ENCODE results near the gene EIF3K.

EIF3K gene

DNA sequence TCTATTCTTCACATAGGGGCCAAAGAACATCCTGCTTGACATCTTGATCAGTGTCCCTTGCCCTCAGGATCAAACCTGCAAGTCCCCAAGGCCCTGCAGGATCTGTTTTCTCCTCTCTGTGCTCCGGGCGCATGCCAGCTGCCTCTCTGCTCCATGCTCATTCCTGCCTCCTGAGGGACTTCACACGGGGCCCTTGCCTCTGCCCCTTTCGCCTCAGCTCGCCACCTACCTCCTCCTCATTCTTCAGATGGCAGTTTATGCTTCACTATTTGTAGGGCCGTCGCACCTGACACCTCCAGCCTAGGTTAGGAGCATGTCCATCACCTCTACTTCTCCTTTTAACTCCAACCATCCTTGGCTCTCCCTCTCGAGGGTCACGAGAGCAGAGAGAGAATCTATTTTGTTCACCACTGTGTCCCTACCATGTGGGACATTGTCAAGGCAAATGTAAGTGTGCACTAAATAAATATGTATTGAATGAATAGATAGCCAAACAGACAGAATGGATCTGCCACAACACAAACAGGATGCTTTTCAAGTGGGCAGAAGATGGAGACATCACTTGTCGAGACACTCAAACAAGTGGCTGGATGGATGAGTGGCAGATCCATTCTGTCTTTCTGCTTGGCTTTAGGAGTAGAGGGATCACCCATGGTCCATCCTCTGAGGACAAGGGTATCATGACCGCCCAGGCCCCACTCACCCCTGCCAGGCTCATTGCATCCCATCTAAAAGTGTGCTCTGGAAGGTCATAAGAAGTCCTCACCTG is 58.1 kb downstream of the EIF3K start:
- no peak overlapping the region for H3K4me3 ChIP-seq (ENCODE audit: extremely low read depth, insufficient read depth, low read length, poor library complexity, severe bottlenecking)
- WGBS, 2 experiments (ENCODE audit: insufficient coverage in 2 of 2) = 88 to 93% methylated on average over 8 of the region's 11 CpGs
- peaks cover 68% of the 10 kb centered on the region for H3K4me1 ChIP-seq (ENCODE audit: control insufficient read depth, insufficient read depth, low read length, poor library complexity, severe bottlenecking)
- H3K27ac ChIP-seq (ENCODE audit: low read depth, low read length, severe bottlenecking) = peak overlapping the region; percentile 79
- peaks cover 73% of the 10 kb centered on the region for H3K36me3 ChIP-seq (ENCODE audit: control insufficient read depth, insufficient read depth, low read length)
- no peaks in the 10 kb centered on the region for H3K9me3 ChIP-seq (ENCODE audit: control insufficient read depth, low read length)

DNA sequence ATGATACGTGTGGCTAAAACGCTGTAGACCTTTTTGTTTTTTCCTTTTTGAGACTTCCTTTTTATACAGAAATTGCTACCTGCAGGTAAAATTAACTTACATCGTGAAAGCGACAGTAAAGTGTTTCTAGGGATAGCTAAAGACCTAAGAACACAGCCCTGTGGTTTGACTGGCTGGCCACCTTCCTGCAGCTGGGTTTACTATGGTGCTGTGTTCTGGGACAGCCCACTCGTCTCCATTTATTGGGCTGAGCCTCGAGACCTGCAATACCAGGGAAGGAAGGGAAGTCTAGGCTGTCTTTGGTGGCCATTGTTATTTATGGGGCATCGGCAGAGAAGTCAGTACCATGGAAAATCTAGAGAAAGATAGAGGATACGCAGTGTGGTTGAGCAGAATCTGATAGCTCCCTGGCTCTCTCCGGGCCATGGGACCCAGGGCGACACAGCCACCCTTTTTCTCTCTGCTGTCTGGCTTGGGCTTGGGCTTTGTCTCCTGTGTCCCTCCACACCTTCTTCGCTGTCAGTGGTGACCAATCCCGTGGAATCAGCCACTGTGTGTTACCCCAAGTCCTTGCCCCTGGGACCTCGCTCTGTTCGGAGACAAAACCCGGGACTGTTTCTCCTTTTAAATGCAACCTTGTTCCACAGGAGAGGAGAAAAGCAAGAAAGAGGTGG is 59.4 kb downstream of the EIF3K start:
- Histone ChIP-seq H3K4me3 (ENCODE audit: extremely low read depth, insufficient read depth, low read length, poor library complexity, severe bottlenecking) (no peak overlapping the region), H3K36me3 (ENCODE audit: control insufficient read depth, insufficient read depth, low read length) (peaks cover 73% of the 10 kb centered on the region), H3K9me3 (ENCODE audit: control insufficient read depth, low read length) (no peaks in the 10 kb centered on the region), H3K27ac (ENCODE audit: low read depth, low read length, severe bottlenecking) (peak overlapping the region; percentile 23), H3K4me1 (ENCODE audit: control insufficient read depth, insufficient read depth, low read length, poor library complexity, severe bottlenecking) (peaks cover 74% of the 10 kb centered on the region)
- WGBS, 2 experiments (ENCODE audit: insufficient coverage in 2 of 2) = 93 to 96% methylated on average over 10 to 11 of the region's 15 CpGs

- Histone ChIP-seq H3K4me3 (ENCODE audit: extremely low read depth, insufficient read depth, low read length, poor library complexity, severe bottlenecking) (no peak overlapping the region), H3K27ac (ENCODE audit: low read depth, low read length, severe bottlenecking) (peak overlapping the region; percentile 23), H3K36me3 (ENCODE audit: control insufficient read depth, insufficient read depth, low read length) (peaks cover 73% of the 10 kb centered on the region), H3K4me1 (ENCODE audit: control insufficient read depth, insufficient read depth, low read length, poor library complexity, severe bottlenecking) (peaks cover 78% of the 10 kb centered on the region), H3K9me3 (ENCODE audit: control insufficient read depth, low read length) (no peaks in the 10 kb centered on the region)
- 93 to 99% methylated on average over 7 of the region's 7 CpGs for WGBS, 2 experiments (ENCODE audit: insufficient coverage in 2 of 2)
These were observed 60.0 kb downstream of the EIF3K start for GRCh38 chr19:38678891-38679494.

- Histone ChIP-seq H3K4me3 (ENCODE audit: extremely low read depth, insufficient read depth, low read length, poor library complexity, severe bottlenecking) (no peak overlapping the region), H3K4me1 (ENCODE audit: control insufficient read depth, insufficient read depth, low read length, poor library complexity, severe bottlenecking) (peaks cover 78% of the 10 kb centered on the region), H3K9me3 (ENCODE audit: control insufficient read depth, low read length) (no peaks in the 10 kb centered on the region), H3K36me3 (ENCODE audit: control insufficient read depth, insufficient read depth, low read length) (peaks cover 66% of the 10 kb centered on the region), H3K27ac (ENCODE audit: low read depth, low read length, severe bottlenecking) (no peak overlapping the region)
- WGBS, 2 experiments (ENCODE audit: insufficient coverage in 2 of 2) = 100% methylated on average over 1 to 4 of the region's 4 CpGs
These were observed 60.9 kb downstream of the EIF3K start for GRCh38 chr19:38679839-38680238.

DNA sequence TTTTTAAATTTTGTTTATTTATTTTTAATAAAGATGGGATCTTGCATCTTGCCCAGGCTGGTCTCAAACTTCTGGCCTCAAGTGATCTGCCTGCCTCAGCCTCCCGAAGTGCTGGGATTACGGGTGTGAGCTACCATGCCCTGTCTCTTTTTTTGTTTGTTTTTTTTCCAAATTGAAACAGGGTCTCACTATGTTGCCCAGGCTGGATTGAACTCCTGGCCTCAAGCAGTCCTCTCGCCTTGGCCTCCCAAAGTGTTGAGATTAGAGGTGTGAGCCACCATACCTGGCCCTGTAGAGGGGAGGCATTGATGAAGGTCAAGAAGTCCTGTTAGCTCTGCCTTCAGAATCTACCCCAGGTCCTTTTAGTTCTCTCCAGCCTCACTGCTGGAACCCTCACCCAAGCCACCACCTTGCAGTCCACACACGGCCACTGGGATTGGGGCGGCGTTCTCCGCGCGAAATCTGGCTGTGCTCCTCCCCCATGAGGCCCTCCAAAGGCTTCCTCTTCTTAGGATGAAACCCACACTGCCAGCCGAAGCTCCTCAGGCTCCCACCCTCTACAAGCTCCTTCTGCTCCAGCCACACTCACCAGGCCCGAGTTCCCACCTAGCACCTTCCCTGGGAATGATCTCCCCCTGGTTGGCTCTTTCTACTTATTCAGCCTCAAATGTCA is 63.3 kb downstream of the EIF3K start:
- WGBS, 2 experiments (ENCODE audit: insufficient coverage in 2 of 2) = 91 to 95% methylated on average over 6 to 11 of the region's 11 CpGs
- Histone ChIP-seq H3K4me3 (ENCODE audit: extremely low read depth, insufficient read depth, low read length, poor library complexity, severe bottlenecking) (no peak overlapping the region), H3K36me3 (ENCODE audit: control insufficient read depth, insufficient read depth, low read length) (peaks cover 68% of the 10 kb centered on the region), H3K27ac (ENCODE audit: low read depth, low read length, severe bottlenecking) (peak overlapping the region; percentile 91), H3K4me1 (ENCODE audit: control insufficient read depth, insufficient read depth, low read length, poor library complexity, severe bottlenecking) (peaks cover 73% of the 10 kb centered on the region), H3K9me3 (ENCODE audit: control insufficient read depth, low read length) (no peaks in the 10 kb centered on the region)

- peaks cover 68% of the 10 kb centered on the region for H3K36me3 ChIP-seq (ENCODE audit: control insufficient read depth, insufficient read depth, low read length)
- 66 to 79% methylated on average over 6 of the region's 7 CpGs for WGBS, 2 experiments (ENCODE audit: insufficient coverage in 2 of 2)
These were observed 63.9 kb downstream of the EIF3K start for GRCh38 chr19:38682872-38683392.

GRCh38 chr19:38683393-38684077 is 64.5 kb downstream of the EIF3K start:
- 37 to 40% methylated on average over 8 of the region's 10 CpGs for WGBS, 2 experiments (ENCODE audit: insufficient coverage in 2 of 2)
- no peak overlapping the region for H3K4me3 ChIP-seq (ENCODE audit: extremely low read depth, insufficient read depth, low read length, poor library complexity, severe bottlenecking)

More at GRCh38 chr19:38682872-38683392, 63.9 kb downstream of the EIF3K start:
- Histone ChIP-seq H3K27ac (ENCODE audit: low read depth, low read length, severe bottlenecking) (peak overlapping the region; percentile 91), H3K4me1 (ENCODE audit: control insufficient read depth, insufficient read depth, low read length, poor library complexity, severe bottlenecking) (peaks cover 70% of the 10 kb centered on the region), H3K4me3 (ENCODE audit: extremely low read depth, insufficient read depth, low read length, poor library complexity, severe bottlenecking) (no peak overlapping the region), H3K9me3 (ENCODE audit: control insufficient read depth, low read length) (no peaks in the 10 kb centered on the region)

GRCh38 chr19:38684078-38684861 is 65.3 kb downstream of the EIF3K start:
- peak overlapping the region; percentile 91 for H3K27ac ChIP-seq (ENCODE audit: low read depth, low read length, severe bottlenecking)
- H3K4me3 ChIP-seq (ENCODE audit: extremely low read depth, insufficient read depth, low read length, poor library complexity, severe bottlenecking) = no peak overlapping the region
- 57 to 69% methylated on average over 2 to 3 of the region's 7 CpGs for WGBS, 2 experiments (ENCODE audit: insufficient coverage in 2 of 2)
- H3K36me3 ChIP-seq (ENCODE audit: control insufficient read depth, insufficient read depth, low read length) = peaks cover 66% of the 10 kb centered on the region
- peaks cover 64% of the 10 kb centered on the region for H3K4me1 ChIP-seq (ENCODE audit: control insufficient read depth, insufficient read depth, low read length, poor library complexity, severe bottlenecking)
- no peaks in the 10 kb centered on the region for H3K9me3 ChIP-seq (ENCODE audit: control insufficient read depth, low read length)

More at GRCh38 chr19:38683393-38684077, 64.5 kb downstream of the EIF3K start:
- Histone ChIP-seq H3K27ac (ENCODE audit: low read depth, low read length, severe bottlenecking) (peak overlapping the region; percentile 91), H3K36me3 (ENCODE audit: control insufficient read depth, insufficient read depth, low read length) (peaks cover 67% of the 10 kb centered on the region), H3K4me1 (ENCODE audit: control insufficient read depth, insufficient read depth, low read length, poor library complexity, severe bottlenecking) (peaks cover 64% of the 10 kb centered on the region), H3K9me3 (ENCODE audit: control insufficient read depth, low read length) (no peaks in the 10 kb centered on the region)

DNA sequence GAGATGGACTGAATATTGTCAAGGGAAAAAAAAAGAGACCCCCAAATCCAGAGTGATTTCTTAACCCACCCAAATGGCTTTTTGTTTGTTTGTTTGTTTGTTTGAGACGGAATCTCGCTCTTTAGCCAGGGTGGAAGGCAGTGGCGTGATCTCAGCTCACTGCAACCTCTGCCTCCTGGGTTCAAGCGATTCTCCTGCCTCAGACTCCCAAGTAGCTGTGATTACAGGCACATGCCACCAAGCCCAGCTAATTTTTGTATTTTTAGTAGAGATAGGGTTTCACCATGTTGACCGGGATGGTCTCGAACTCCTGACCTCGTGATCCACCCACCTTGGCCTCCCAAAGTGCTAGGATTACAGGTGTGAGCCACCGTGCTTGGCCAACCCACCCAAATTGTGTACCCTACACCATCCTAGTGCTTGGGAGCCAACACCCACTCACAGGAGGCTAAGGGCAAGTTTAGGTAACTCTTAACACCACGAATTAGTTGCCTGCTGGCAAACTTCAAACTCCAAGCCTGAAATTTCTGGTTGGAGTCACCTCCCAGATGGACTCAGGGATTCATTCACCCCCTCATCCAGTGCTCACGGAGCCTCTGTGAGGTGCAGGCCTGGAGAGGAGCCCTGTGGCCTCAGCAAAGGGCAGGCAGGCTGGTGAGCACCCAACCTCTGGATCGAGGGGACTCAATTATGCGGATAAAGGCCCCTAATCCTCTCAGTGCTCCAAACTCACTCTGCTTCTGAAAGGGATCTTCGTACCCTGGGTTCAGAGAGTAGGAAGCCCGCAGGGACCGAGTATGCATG is 66.1 kb downstream of the EIF3K start:
- Histone ChIP-seq H3K9me3 (ENCODE audit: control insufficient read depth, low read length) (no peaks in the 10 kb centered on the region), H3K4me3 (ENCODE audit: extremely low read depth, insufficient read depth, low read length, poor library complexity, severe bottlenecking) (no peak overlapping the region), H3K4me1 (ENCODE audit: control insufficient read depth, insufficient read depth, low read length, poor library complexity, severe bottlenecking) (peaks cover 59% of the 10 kb centered on the region), H3K27ac (ENCODE audit: low read depth, low read length, severe bottlenecking) (peak overlapping the region; percentile 91), H3K36me3 (ENCODE audit: control insufficient read depth, insufficient read depth, low read length) (peaks cover 65% of the 10 kb centered on the region)
- WGBS, 2 experiments (ENCODE audit: insufficient coverage in 2 of 2) = 91 to 93% methylated on average over 12 to 14 of the region's 15 CpGs
